ENCODE results near the gene ANKRD13C. TPM values are rescaled to one million over a fixed set of nuclear protein-coding genes. Genes with fewer than 3 reads are reported as not detected.

ANKRD13C gene
- total and polyA plus RNA-seq, 2 of the 4 experiments (the other 2 are of a cell fraction), result 8.3 to 10.9 TPM

- H4K8ac ChIP-seq (ENCODE audit: low read depth in 2 of 2, low read length in 2 of 2), result no peak overlapping the region
- ATAC-seq (ENCODE audit: low read depth) (peak; percentile 77), DNase-seq (peak; percentile 71)
- no peak overlapping the region for H3K18ac ChIP-seq (ENCODE audit: low read depth, low read length)
- H3K9me1 ChIP-seq (ENCODE audit: insufficient read depth, low read length), result peaks cover 3% of the 10 kb centered on the region; the same call in 1 of the 2 replicates
- intact Hi-C loops (cut with micrococcal nuclease), result no loop called here
- H3K4me3 ChIP-seq (ENCODE audit: insufficient read depth, low read depth, low read length), result no peak overlapping the region
- ChIA-PET POLR2A (ENCODE audit: unreplicated experiment) (no interaction called here), CTCF (interaction anchor here (0.6 kb wide), 1 partner anchor 143 kb away, joined by 7 read pairs; no protein-coding TSS in a partner anchor)
- no peak overlapping the region for H2AK9ac ChIP-seq (replicated peaks; ENCODE audit: low read depth, low read length, poor library complexity)
- no peaks in the 10 kb centered on the region for H3K27me3 ChIP-seq (ENCODE audit: control insufficient read depth, insufficient read depth, low read length)
- no peak overlapping the region for H2BK20ac ChIP-seq (ENCODE audit: low read depth, low read length)
- peaks cover 4 to 13% of the 10 kb centered on the region in 2 experiments; a peak in 3 of 4 replicates for H3K79me1 ChIP-seq (ENCODE audit: low read depth in 1 of 2, low read length in 2 of 2)
- no peak overlapping the region for H3K27ac ChIP-seq (ENCODE audit: insufficient read depth, low read length)
- no peak overlapping the region for H2AFZ ChIP-seq (replicated peaks; ENCODE audit: low read length, poor library complexity)
- TF ChIP-seq CHD1 (IDR thresholded peaks at IDR 0.05; ENCODE audit: low read depth, low read length) (no peak), MAFK (IDR thresholded peaks at IDR 0.05; ENCODE audit: low read depth, low read length) (no peak), FOS (IDR thresholded peaks at IDR 0.05; ENCODE audit: low read depth, low read length) (peak; percentile 38; the same call in 1 of the 2 replicates), BHLHE40 (IDR thresholded peaks at IDR 0.05; ENCODE audit: low read depth, low read length) (no peak)
- H4K5ac ChIP-seq (ENCODE audit: low read depth, low read length), result no peak overlapping the region
- H3K14ac ChIP-seq (replicated peaks; ENCODE audit: low read depth, low read length), result no peak overlapping the region
- H3K4me2 ChIP-seq (ENCODE audit: low read depth, low read length), result no peak overlapping the region
- dilution Hi-C loops (cut with HindIII; ENCODE audit: low sequenced_read_pairs, unreplicated experiment), result no loop called here
- BruUV-seq (replicated peaks), result no TSS peak
- in situ Hi-C loops (cut with MboI; ENCODE audit: low sequenced_read_pairs), result no loop called here
- H2BK15ac ChIP-seq (ENCODE audit: low read depth, low read length), result no peak overlapping the region
- no peak overlapping the region for H3K56ac ChIP-seq (ENCODE audit: extremely low read depth, insufficient read depth, low read length)
- H3K4me1 ChIP-seq (ENCODE audit: control insufficient read depth, insufficient read depth, low read length), result peaks cover 2% of the 10 kb centered on the region; the same call in 1 of the 2 replicates
- H4K91ac ChIP-seq (ENCODE audit: insufficient read depth, low read depth, low read length), result no peak overlapping the region
- H3K9ac ChIP-seq (ENCODE audit: low read depth, low read length), result no peak overlapping the region
- no peaks in the 10 kb centered on the region for H3K9me3 ChIP-seq (ENCODE audit: control insufficient read depth, insufficient read depth, low read length)
- no peak overlapping the region for H2AK5ac ChIP-seq (ENCODE audit: low read depth, low read length)
- no peak overlapping the region for H2BK120ac ChIP-seq (ENCODE audit: low read depth, low read length)
- H3K23ac ChIP-seq (ENCODE audit: low read depth, low read length), result no peak overlapping the region
- no peak overlapping the region for H3K4ac ChIP-seq (ENCODE audit: low read depth, low read length)
- H3K36me3 ChIP-seq (ENCODE audit: control insufficient read depth, insufficient read depth, low read length), result peaks cover 12% of the 10 kb centered on the region
- no peak overlapping the region for H2BK5ac ChIP-seq (ENCODE audit: low read depth, low read length, poor library complexity, severe bottlenecking)
- WGBS, 2 experiments (ENCODE audit: extremely low coverage in 2 of 2, insufficient read length in 1 of 2), result no CpG with 5 or more reads among the region's 1 CpG
- no peaks in the 10 kb centered on the region for H4K20me1 ChIP-seq (ENCODE audit: insufficient read depth, low read length)
Observed at GRCh38 chr1:70290218-70290617, 64.3 kb downstream of the ANKRD13C start.
